NCI-H187 treated with DMSO at 0.1 percent for 48 hours (cell line): Measurements from ENCODE around the gene NEGR1.

Experiments used
- DNase-seq: peaks from one replicate; lab custom pipeline; 2025; lab: John Stamatoyannopoulos, UW

NEGR1 gene

DNA sequence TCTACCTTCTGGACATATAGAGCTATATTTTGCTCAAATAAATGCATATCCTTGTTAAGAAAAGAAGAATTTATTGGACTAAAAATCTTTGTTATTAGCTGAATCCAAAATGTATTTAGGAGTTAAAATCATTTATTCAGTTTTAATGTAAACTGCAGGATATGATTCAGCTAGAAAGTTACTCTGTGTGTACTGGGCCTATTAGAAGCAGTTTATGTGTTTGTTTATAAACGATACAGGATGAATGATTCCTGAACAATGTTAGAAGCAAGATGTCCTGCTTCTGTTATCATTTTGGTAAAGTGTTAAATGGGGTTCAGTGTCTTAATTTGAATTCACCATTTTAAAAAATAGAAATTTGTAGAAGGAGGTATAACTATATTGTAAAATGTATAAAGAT, 652.3 kb downstream of the NEGR1 start:
- DNase-seq: no peak

DNA sequence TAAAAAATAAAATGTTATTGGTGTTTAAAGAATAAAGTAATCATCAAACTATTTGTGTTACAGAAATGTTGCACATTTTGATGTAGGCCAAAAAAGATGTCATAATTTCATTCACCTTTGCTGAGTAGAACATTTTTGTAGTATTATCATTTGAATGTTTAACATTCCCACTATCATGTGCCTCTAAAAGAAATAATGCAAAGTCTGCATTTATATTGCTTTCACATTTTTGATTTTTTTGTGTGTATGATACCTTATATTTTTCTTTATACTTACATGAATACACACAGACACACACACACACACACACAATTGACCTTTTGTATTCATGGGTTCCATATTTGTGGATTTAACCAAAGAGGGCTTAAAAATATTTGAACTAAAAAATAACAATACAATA, 657.3 kb downstream of the NEGR1 start:
- no peak for DNase-seq

DNA sequence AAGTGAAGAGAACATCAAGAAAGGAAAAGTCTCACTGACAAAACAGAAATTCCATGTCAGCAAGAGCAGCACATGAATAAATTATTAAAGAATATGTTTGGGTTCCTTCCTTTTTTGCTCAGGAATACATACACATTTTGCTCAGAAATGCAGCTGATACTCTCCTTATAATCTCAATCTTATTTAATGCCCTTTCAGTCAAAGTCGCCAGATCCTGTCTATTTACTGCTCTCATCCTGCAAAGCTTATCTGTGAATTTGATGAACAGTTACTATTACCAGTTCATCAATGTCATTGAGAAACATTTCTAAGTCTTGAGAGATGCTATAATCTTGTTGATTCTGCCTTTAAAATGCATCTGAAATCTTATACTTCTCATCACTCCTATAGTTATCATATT, 658.5 kb downstream of the NEGR1 start:
- no peak for DNase-seq

DNA sequence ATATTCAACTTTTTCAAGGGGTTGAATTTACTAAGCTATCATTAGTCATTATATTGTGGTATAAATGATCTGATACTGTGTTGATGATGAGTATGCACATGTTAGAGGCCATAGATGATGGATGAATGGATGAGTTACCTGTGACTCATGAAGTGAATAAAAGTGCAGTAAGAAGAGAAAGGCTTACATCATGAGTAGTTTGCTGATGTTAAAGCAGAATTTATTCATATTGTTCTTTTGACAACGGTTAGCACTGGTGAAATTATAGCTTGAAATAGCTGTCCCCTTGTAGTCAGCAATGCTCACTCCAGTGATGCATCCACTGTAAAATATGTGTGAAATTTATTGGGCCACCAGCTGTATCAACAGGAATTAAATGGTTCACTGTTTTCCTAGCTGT, 660.6 kb downstream of the NEGR1 start:
- DNase-seq: no peak

DNA sequence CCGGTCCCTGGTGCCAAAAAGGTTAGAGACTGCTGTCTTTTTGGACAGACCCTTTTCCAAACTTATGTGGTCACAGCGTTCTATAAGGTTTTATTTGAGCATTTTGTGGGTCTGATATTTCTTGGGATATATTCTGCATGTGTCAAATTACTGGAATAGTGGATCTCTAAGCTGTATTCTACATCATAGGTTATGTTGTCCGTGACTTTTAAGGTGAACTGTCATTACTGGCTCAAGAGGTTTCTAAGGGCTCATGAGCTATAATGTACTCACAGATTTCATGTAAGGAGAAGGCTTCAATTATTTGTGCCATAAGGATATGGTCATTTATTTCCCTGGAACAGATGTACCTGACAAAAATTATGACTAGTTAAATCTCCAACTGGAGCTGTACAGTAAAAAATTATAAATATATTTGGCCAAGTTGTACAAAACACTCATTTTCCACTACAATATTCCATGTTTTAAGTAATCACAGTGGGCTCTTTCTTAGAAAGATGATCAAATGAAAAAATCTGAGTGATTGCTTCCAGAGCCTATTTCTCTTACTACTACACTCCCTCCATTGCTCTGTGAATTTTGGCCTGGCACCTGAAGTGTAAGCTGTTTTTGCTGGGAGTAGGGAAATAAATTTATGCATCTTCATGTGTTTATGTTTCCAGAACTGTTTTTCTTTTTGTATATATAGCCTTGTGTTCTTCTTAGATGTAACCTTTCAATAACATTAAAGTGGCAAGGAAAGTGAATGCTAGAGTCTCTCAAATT, 663.4 kb downstream of the NEGR1 start:
- no peak for DNase-seq

DNA sequence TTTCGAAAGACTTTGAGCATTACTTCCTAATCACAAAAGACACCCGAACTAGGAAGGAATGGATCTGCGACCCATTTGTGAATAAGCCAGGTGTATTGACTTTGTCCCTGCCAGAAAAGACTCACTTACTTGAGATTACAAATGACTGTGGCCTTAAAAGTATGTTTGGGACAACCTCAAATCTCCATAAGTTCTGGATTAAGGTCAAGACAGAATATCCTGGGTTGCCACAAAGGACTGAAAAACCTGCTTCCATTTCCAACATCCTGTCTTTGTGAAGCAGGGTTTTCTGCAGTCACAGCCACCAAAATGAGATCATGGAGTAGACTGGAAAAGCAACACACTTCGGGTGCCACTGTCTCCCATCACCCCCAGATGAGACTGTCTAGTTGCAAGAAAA, 664.1 kb downstream of the NEGR1 start:
- DNase-seq: no peak

DNA sequence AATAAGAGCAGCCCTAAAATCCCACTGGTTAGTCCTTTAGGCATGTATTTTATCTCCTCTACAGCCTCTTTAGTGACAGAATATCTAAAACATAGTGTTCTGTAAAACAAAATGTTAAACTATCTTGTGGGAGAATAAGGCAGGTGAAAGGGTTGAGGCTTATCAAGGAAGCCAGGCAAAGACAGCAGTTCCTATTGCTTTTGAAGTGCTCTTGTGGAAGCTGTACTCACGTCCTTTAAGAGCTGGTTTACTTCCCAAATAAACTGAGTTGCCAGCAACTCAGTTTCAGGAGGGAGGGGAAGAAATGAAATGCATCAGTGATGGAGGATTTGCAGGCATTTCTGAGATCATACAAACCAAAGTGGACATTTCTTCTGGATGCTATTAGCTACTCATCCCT, 671.9 kb downstream of the NEGR1 start:
- no peak for DNase-seq

DNA sequence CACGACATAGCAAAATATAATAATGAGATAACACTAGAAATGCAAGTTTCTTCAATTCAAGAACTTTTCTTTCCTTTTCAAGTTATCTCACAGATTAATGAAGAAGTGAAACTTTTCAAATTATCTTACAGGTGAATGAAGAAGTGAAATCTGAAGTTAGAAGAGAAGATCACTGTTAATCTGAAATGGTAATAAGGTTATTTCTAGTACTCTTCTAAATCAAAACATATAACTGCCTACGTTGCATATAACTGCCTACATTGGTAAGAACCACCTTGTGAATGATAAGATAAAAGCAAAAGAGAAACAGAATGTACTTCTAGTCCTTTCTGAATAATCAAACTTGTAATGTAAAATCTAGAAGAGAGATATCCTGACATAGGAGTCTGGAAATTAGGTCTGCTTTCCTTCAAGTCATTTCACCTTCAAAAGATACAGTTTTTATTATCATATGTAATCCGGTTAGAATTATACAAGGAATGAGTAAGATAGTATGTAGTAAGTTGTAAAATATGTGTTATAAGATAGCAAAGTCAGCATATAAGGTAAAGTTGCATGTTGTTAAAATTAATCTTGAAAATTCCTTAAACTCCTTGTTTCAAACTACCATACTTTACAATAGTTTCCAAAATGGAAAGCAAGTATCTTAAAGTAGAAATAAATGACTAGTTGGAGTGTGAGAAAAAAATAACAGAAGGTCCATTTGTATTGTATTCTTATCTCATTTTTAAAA, 679.1 kb downstream of the NEGR1 start:
- DNase-seq: no peak

DNA sequence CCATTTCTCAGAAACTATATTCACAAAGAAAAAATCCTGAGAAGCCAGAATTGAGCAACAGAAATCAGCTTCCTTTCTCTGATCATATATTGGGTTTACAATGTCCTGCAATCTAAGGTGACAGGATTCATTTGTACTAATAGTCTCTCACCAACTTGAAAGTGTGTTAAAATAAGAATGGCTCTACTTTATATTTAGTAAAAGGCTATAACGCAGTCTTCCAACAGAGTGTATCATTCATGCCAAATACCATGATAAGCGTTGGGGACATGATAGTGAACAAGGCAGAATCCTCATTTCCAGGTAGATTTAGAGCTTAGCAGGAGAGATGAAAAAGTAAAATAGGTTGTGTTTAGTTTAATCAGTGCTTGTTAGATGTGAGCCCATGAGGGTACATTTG, 682.3 kb downstream of the NEGR1 start:
- no peak for DNase-seq

DNA sequence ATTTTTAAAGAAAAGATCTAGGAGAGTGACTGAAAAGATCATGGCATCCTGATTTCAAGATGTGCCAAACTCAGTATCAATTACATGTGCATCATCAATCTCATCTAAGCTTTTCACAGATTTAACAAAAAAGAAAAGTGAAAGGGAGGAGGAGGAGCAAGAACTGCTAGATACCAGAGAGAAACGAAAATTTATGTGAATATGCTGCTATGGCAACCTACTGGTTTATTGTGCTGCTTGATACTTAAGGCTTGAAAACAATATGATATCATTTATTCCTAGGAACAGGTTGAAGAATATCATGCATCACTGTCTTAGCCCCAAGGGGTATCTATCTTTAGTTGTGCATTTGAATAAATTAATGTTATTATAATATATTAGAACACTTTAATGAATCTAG, 683.0 kb downstream of the NEGR1 start:
- no peak for DNase-seq

DNA sequence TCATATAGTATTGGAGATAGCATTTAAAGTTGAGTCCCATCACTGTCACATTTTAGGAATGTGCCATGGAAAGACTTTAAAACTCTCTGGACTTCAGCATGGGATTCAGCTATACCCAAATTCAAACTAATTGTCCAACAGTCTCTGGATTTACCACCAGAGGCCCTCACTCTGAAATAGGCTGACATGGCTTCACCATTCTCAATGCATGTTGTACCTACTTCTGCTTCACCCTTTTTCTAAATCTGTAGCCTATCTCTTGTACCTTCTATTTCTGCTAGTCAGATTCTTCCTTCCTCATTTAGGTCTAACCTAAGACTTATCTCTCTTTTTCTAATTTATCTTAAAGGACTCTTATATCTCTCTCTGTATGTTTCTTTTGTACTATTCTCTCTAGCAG, 688.8 kb downstream of the NEGR1 start:
- no peak for DNase-seq

DNA sequence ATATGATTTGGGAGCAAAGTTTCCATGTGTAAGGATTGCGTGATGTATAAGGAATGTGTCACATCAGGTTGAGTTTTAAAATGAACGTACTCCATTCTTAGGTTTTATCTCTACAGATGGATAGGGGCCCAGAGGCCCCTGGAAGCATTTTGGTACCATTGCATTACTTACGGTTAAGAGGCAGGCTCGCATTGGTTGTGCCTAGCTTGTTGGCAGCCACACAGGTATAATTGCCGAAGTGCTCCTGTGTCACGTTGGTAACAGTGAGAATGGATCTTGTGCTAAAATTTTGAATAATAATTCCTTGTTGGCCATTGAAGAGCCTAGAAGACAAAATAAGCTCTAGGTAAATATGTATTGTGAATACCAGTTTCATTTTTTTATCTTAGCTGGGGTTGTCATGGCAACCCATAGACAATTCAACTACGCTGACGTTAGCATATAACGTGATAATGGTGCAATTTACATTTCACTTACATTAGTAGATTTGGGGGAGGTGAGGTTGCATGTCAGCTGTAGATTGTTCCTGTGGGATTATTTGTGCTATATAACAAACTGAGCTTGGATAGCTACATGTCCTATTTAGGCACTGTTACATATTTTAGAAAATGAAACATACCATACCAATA, 689.6 kb downstream of the NEGR1 start:
- no peak for DNase-seq

DNA sequence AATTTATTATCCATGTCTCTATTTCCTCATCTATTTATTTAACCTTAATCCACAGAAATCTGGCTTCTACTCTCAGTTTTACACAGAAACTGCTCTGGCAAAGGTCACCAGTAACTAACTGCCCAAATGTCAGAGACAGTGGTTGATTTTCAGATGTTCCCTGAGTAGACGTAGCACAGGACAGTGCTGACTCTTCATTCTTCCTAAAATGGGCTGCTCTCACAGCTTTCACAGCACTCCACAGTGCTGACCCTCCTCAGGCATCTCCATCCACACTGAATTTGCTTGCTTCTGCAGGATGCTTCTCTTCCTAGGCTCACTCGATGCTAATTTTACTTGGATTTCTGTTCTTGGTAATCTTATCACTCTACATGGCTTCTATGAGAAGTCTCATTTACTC, 693.3 kb downstream of the NEGR1 start:
- no peak for DNase-seq

DNA sequence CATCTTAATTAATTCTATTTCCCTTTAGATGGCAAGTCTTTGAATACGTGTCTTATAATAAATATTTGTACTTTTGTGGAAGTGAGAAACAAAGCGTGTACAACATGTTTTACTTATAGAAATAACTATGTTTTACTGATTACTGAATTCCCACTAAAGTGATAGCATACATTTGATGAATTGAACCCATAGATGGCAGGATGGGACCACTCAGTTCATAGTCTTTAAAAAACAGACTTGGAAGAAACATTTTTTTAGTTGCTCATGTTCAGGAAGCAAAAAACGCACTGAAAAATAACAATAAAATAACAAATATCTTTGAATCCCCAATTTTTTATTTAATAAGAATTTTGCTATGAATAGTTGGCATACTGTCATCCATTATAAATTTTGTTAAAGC, 694.4 kb downstream of the NEGR1 start:
- DNase-seq: no peak

DNA sequence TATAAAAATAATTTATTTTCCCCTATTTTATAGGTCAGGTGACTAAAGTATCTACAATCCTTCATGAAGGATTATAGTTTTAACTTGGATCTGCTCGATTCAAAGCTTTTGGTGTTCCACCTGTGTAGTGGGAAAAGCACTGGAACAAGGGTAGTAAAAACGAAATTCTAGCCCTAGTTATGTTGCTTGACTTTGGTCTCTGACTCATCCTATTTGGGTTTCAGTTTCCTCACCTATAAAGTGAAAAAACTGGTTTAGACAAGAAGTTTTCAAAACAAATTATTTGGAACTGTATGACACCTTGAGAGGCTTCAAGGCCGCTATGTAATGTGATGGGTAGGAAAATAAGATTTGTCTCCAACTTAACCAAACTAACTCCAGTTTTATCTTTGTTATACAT, 696.3 kb downstream of the NEGR1 start:
- DNase-seq: no peak

DNA sequence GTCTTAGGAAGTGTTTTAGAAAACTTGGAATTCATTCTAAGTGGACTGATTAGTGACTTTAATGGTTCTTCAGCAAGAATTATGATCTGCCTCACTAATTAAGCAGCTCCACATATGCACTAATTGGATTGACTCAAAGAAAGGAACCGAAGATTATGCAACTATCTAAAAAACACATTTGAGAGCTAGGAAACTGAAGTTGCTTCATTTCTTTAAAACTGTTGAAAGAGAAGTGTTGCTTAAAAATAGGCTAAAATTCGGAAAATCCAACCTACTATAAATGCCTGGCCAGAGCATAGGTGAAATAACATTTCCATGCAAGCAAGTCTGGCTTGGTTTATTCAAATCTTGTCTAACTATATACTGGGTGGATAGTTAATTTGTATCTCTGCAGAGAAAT, 698.6 kb downstream of the NEGR1 start:
- no peak for DNase-seq

DNA sequence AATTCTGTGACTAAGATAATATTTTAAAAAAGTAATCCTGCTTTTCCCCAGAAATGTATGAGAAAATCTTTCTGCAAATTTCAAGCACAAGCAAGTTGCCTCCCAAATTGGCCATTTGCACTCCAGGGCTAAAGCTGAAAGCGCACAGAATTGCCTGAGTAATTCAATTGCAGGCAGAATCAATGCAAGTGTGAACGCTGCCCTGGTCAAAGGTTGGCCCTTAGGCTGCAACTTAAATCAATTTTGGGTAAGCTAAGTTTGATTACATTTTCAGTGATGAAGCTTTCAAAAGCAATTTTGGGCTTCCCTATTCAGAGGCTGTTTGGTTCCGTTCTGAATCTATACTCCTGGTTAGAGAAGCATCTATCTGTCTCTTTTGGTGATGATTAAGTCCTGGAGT, 699.7 kb downstream of the NEGR1 start:
- DNase-seq: no peak

DNA sequence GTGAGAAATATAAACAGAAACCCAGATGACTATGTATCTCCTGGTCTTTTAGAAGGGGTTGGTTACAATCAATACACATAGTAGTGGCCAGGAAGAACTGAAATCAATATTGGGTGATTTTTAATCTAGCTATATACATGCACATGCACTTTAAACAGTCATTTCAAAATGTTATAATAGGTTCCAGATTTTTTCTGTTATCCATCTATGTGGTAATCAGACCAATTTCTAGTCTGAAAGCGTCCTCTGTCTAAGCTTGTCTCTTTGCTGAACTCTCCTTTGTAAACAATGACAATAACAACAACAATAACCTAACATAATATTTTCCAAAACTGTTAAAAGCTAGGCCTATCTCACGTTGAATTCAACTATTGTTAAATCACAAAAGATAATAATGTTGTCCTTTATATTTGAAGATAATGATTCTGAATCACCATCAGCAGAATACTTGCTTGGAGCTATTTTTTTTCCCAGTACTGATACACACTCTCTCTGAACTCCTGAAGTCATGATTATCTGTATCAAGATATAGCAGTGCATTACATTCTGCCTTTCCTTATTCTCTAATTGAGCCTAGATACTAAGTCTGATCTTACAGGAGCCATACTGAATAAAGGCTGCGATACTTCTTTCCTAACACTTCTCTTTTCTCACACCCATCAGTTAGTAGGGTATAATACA, 704.7 kb downstream of the NEGR1 start:
- no peak for DNase-seq

DNA sequence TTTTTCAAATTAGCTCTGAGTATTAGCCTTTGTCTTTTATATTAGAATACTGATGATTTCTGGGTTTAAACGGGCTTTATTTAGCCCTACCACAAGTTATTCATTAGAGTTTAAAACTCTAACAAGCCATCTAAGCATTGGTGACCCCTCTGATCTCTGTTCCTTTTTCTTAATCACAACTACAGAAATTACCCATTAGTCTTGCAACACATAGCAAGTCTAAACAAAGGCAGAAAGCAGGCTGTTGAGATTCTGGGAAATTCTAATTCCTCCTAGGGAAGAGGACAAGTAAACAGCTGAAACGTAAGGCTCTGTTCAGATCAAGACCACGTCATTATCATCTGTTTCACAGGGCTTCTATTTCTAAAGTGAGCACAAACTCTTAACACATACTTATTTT, 710.3 kb downstream of the NEGR1 start:
- no peak for DNase-seq

DNA sequence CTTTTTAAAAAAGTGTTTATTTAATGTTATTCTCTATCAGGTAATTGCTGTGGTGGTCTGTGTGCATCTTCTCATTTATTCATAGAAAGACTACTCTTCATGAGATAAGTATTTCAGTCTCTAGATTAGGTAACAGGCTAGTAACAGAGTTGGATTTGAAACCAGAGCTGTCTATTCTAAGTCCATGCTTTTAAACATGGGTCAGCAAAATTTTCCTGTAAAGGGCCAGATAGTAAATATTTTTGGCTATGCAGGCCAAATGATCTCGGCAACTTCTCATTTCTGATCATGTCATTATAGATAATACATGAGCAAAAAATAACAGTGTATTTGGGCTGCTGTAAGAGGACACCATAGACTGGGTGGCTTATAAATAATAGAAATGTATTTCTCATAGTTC, 715.9 kb downstream of the NEGR1 start:
- no peak for DNase-seq

DNA sequence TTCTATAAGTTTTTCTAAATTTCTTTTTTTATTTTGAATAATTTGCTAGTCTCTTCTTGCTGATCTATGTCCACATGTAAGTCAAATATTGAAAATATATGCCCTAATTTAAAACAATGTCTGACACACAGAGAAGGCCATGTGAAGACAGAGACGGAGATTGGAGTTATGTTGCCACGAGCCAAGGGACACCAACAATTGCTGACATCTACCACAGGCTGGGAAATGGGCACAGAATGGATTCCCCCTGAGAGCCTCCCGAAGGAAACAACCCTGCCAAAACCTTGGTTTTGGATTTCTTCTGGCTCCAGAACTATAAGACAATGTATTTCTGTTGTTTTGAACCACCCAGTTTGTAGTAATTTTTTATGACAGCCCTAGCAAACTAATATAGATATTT, 716.5 kb downstream of the NEGR1 start:
- no peak for DNase-seq

DNA sequence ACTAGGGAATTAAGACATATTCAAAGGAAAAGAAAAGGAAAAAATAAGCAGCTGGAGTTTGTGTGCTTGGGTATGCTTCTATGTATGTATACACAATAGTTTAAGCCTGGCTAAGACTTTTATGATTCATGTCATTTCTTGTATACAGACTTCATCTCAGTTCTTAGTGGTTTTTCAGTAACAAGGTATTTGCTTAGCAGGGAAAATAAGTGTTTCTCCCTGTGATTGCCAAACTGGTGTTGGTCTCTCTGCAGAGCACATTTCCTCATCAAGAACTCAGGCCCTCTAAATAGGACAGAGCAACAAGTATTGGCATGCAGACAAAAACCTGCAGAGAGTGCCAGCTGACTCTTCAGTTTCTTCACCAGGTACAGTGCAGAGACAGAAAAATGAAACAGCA, 717.1 kb downstream of the NEGR1 start:
- no peak for DNase-seq

DNA sequence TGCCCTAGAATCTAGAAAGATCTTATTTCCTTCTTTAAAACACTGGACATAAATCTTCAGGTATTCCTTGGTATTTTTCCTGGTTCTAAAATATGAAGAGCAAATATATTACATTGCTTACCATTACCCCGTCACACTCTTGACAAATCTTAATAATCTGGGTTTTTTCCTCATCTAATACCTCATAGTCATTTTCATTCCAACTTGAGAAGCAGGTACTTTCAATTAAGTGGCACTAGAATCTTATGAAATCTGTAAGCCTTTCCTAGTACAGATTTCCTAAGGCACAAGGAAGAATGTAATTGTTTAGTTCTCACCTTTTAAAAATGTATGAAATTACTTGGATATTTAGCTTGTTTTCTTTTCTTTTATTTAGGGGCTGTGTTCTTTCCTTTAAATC, 720.0 kb downstream of the NEGR1 start:
- DNase-seq: no peak
